ENCODE measurements around the gene HDC. TPM values are rescaled to one million over a fixed set of nuclear protein-coding genes. Genes with fewer than 3 reads are reported as not detected.

The HDC gene
- total and polyA plus RNA-seq, 10 of the 15 experiments (the other 5 are each of a cell fraction or from before 2014, with no cell fraction given): not detected

DNA sequence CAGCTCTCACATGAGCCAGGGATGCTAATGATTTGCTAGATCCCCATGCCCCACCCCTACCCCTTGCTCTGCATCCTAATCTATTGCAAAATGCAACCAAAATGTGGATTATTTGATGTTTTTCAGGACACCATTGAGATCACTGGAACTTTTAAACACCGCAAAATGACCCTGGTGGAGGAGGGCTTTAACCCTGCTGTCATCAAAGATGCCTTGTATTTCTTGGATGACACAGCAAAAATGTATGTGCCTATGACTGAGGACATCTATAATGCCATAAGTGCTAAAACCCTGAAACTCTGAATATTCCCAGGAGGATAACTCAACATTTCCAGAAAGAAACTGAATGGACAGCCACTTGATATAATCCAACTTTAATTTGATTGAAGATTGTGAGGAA is 29.7 kb downstream of the HDC start:
- no peak overlapping the region for H2AFZ ChIP-seq (ENCODE audit: control insufficient read depth, low read depth, low read length)
- H3K27ac ChIP-seq (ENCODE audit: control insufficient read depth, insufficient read depth): no peak overlapping the region
- FAIRE-seq (no peak), ATAC-seq (no peak), DNase-seq (ENCODE audit: low read depth, low spot score) (no peak)
- CTCF ChIA-PET: interaction anchor here (0.6 kb wide), 1 partner anchor 86 kb away, joined by 3 read pairs; no protein-coding TSS in a partner anchor
- H3K27me3 ChIP-seq (replicated peaks in 1 of 2; ENCODE audit: control insufficient read depth in 2 of 2, insufficient read depth in 2 of 2, low read length in 1 of 2): no peaks in the 10 kb centered on the region
- H3K9ac ChIP-seq (ENCODE audit: control insufficient read depth, insufficient read depth, low read length): no peak overlapping the region
- WGBS (ENCODE audit: insufficient coverage, insufficient replicate concordance, low lambda C conversion rate, missing lambda C conversion rate): 100% methylated on average over 1 of the region's 1 CpG
- in situ Hi-C loops (cut with MboI): no loop called here
- RAD21 ChIA-PET (ENCODE audit: unreplicated experiment): no interaction called here
- intact Hi-C loops (cut with micrococcal nuclease; ENCODE audit: unreplicated experiment): no loop called here
- BruUV-seq (replicated peaks): no TSS peak
- no peak overlapping the region for H3K4me2 ChIP-seq (ENCODE audit: control insufficient read depth, insufficient read depth)
- H4K20me1 ChIP-seq (ENCODE audit: control insufficient read depth, insufficient read depth): no peaks in the 10 kb centered on the region
- POLR2A ChIA-PET: no interaction called here
- no peaks in the 10 kb centered on the region for H3K4me1 ChIP-seq (ENCODE audit: control insufficient read depth, insufficient read depth, low read length)
- TF ChIP-seq PAX8 (IDR thresholded peaks at IDR 0.05): no peak
- no peak for TF ChIP-seq STAT1 (conservative IDR thresholded peaks at IDR 0.05)
- TF ChIP-seq KAT2A (conservative IDR thresholded peaks at IDR 0.05; ENCODE audit: control insufficient read depth, low read depth, low read length): no peak
- no peak for TF ChIP-seq BRCA1 (IDR thresholded peaks at IDR 0.05; ENCODE audit: low read depth, low read length)
- TF ChIP-seq, protein P1, sequence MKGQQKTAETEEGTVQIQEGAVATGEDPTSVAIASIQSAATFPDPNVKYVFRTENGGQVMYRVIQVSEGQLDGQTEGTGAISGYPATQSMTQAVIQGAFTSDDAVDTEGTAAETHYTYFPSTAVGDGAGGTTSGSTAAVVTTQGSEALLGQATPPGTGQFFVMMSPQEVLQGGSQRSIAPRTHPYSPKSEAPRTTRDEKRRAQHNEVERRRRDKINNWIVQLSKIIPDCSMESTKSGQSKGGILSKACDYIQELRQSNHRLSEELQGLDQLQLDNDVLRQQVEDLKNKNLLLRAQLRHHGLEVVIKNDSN (IDR thresholded peaks at IDR 0.05; ENCODE audit: borderline replicate concordance, extremely low read length, insufficient read depth, low read depth, low read length): no peak
- no peak for TF ChIP-seq NR2F1 (conservative IDR thresholded peaks at IDR 0.05)
- no peak for TF ChIP-seq E2F8 (IDR thresholded peaks at IDR 0.05; ENCODE audit: low read depth, partially characterized antibody)
- TF ChIP-seq SUZ12 (IDR thresholded peaks at IDR 0.05; ENCODE audit: unreplicated experiment): no peak
- TF ChIP-seq IRF4 (IDR thresholded peaks at IDR 0.05; ENCODE audit: low read depth, low read length): no peak
- no peak for TF ChIP-seq IKZF1 (conservative IDR thresholded peaks at IDR 0.05)
- TF ChIP-seq MEF2A (IDR thresholded peaks at IDR 0.05; ENCODE audit: insufficient read depth, low read depth, low read length): no peak
- no peak for TF ChIP-seq CBX5 (IDR thresholded peaks at IDR 0.05; ENCODE audit: low read depth)
- TF ChIP-seq, protein P2, sequence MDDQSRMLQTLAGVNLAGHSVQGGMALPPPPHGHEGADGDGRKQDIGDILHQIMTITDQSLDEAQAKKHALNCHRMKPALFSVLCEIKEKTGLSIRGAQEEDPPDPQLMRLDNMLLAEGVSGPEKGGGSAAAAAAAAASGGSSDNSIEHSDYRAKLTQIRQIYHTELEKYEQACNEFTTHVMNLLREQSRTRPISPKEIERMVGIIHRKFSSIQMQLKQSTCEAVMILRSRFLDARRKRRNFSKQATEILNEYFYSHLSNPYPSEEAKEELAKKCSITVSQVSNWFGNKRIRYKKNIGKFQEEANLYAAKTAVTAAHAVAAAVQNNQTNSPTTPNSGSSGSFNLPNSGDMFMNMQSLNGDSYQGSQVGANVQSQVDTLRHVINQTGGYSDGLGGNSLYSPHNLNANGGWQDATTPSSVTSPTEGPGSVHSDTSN (IDR thresholded peaks at IDR 0.05; ENCODE audit: insufficient replicate concordance, low read depth, low read length): no peak
- no peak for TF ChIP-seq NFIC (IDR thresholded peaks at IDR 0.05; ENCODE audit: low read depth, low read length)
- no peak for TF ChIP-seq YY1 (IDR thresholded peaks at IDR 0.05; ENCODE audit: low read depth, low read length)
- no peak for TF ChIP-seq RCOR1 (conservative IDR thresholded peaks at IDR 0.05; ENCODE audit: low read depth, low read length)
- TF ChIP-seq DPF2 (IDR thresholded peaks at IDR 0.05): no peak
- no peaks in the 10 kb centered on the region for H3K79me2 ChIP-seq (ENCODE audit: control insufficient read depth, insufficient read depth, low read length)
- H3K4me3 ChIP-seq: no peak overlapping the region
- H3K9me3 ChIP-seq (replicated peaks; ENCODE audit: control insufficient read depth, insufficient read depth, low read length): no peaks in the 10 kb centered on the region
- SMC1A ChIA-PET (ENCODE audit: uncharacterized antibody, unreplicated experiment): no interaction called here
- H3K36me3 ChIP-seq (ENCODE audit: control insufficient read depth in 2 of 2, insufficient read depth in 2 of 2, low read length in 1 of 2): no peaks in the 10 kb centered on the region
